GM18873 (cell line): ENCODE results near the gene VAT1L.

ENCODE experiments used
- ATAC-seq: cut with Tn5 transposase; IDR thresholded peaks from one replicate; pipeline ENCODE4 v1.9.1; 2021; ENCODE audit warnings: mild to moderate bottlenecking, moderate library complexity, moderate number of reproducible peaks; ENCODE audit not compliant: unreplicated experiment, low FRiP score

Gene VAT1L

DNA sequence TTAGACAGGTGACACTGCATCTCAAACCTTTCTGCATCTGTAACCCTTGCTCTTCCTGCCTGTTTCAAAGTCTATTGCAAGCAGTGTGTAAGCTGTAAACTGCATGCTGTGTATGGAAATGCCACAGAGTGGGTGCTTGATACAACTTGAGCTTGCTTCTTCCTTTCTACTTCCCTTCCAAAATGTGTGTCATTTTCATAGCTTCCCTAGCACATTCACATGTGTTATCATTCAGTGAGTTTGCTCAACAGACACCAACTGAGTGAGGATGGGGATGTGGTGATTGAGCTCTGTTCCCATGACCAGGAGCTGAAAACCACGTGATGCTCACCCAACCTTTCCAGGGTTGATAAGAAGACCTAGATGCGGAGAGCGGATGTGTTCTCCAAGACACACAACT lies 111.1 kb downstream of the VAT1L start:
- ATAC-seq: no peak

DNA sequence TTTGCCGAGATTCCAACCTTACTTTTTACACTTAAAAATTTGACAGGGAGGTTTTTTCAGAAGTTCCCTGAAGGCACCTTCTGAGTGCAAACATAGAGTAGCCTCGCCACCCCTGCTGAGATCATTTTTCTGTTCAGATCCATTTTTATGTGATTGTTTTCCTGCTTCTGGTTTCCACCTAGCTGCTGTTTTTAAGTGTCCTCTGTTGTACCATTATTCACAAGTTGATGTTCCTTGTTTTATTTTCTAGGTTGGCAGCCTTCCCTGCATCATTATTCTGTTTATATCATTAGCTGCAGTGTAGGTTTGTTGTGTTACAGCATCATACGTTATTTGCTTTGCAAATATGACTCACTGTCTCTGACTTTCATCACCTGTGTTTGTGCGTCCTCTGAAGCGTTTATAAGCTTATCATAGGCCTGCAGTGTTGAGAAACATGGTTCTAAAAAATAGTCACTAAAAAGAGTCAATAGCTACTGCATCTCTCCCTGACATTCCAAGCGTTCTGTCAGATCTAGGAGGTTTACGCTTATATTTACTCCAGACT lies 117.1 kb downstream of the VAT1L start:
- no peak for ATAC-seq

DNA sequence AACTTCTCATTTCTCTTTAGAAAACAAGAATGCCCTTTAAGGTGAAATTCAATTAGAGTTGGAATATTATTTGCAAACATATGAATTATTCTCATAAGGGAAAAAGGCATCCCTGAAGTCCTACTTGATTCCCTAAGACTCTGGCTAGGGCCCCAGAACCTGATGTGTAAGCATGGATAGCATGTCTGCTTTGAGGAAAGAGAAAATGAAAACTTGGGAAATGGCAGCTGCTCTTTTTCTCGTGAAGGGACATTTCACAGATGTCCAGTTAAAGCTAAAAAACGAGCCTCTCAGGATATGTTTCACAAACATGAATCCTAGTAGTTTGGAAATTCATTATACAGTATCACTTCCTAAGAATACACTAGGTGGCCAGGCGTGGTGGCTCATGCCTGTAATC lies 121.7 kb downstream of the VAT1L start:
- no peak for ATAC-seq

DNA sequence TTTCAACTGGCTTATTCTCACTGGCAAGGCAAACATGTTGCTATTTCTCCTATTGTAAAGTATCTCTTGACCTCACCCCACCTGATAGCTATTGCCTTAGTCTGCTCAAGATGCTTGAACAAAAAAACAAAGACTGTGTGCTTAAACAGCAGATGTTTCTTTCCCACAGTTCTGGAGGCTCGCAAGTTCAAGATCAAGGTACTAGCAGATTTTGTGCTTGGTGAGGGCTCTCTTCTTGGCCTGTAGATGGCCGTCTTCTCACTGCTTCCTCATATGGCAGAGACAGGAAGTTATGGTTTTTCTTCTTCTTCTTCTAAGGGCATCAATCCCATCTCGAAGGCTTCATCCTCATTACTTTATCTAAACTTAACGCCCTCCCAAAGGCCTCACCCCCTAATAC lies 124.3 kb downstream of the VAT1L start:
- no peak for ATAC-seq

DNA sequence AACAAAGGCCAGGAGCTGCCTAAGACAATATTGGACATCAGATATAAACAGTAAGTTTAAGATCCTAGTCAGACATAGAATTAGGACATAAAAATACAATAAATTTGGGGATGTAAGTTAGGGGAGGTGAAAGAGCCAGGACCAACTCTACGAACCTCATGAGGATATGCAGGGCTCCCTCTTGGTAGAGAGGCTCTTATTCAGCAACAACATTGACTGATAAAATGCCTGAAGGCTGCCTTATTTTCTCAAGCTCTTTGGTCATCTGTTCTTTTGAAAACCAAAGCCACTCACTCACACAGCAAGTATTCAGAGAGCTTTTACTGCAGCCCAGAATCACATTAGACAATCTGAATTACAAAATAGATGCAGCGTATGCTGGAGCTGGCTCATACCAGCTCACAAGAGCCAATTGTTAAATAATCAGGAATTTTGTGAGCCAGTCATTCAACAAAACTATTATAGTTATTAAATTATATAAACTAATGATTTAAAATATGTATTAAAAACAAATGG lies 125.4 kb downstream of the VAT1L start:
- no peak for ATAC-seq

DNA sequence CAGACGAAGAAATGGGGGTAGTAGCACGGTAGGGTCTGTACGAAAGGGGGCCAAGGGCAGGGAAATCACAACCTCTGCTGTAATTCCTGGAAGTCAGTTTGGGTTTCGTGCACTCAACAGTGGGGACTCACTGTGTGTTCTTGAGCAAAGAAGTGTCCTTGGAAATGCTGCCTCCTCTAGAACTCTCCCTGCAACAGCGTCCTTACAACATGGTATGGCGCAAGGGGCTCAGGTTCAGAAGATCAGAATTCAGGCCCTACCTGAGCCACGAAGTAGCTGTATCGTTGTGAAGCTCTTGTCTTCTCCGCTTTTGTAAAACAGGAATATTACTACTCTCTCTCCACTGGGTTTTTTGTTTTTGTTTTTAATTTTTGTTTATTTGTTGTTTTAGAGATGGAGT lies 127.7 kb downstream of the VAT1L start:
- no peak for ATAC-seq

DNA sequence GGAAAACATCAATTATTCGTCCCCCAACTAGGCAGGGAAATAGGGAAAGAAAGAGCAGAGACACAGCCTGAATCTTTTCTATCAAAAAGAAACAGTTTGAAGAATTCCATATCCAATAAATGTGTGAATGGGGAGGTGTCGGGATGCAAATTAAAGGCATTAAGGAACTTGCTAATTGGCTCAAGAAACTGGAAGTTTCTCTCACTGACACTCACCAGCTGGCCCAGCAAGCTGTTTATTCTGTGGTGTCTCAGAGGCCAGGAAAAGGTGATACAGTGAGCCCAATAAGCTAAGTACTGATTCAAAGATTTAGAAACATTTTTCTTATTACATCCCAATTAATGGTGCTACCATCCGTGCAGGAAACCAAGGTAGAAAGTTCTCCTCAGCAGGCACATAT lies 129.6 kb downstream of the VAT1L start:
- no peak for ATAC-seq

DNA sequence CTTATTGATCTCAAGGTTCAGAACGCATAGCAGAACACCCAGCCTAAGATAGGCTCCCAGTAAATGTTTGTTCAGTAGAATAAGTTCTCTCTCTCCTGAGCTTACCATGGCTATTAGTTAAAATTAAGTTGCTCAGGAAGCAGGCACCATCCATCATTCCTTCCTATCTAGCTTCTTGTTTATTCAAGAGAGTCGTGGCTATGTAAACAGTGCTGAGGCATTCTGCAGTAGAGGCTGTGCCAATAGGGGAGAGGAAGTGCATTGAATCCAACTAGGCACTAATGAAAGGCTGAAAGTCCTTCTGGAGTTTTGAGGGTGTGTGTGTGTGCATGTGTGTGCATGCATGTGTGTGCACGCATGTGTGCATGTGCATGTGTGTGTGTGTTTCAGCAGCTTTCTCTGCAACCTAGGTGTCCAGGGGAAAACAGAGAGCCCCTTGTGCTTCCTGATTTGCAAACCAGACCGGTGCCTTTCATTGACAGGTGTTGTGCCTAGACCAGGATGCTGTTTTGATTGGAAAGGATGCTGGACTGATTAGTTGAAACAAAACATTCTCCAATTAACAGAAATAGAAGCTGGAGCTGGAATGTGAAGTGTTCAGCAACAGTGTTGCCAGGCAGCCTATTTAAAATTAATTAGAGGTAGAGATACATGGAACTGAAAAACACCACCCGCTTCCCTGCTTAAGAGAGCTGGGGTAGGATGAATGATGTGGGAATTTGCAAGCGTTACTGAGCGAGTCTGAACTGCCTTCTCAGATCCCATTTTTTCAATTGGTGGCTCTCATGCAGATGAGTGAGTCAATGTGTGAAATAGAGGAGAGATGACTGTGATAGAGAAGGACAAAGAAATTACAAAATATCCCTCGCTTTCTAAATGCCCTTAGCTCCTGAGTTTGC lies 130.7 kb downstream of the VAT1L start:
- no peak for ATAC-seq

DNA sequence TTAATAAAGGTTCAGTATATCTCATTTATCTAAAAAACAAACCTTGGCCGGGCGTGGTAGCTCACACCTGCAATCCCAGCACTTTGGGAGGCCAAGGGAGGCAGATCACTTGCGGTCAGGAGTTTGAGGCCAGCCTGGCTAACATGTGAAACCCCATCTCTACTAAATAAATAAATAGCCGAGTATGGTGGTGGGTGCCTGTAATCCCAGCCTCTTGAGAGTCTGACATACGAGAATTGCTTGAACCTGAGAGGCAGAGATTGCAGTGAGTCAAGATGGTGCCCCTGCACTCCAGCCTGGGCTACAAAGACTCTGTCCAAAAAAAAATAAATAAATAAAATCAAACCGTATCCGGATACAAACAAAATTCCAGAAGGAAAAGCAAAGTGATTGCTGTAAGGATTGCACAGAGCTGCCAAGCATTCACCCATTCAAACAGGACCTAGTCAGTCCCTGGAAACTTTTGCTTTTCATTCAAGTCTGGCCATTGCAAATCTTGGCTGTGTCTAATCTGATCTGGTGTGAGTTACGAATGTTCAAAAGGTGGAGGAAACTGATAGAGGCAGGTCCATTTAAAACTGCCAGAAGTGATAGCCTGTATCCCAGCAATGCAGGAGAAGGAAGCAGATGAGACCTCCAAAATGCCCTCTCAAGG lies 131.5 kb downstream of the VAT1L start:
- no peak for ATAC-seq

DNA sequence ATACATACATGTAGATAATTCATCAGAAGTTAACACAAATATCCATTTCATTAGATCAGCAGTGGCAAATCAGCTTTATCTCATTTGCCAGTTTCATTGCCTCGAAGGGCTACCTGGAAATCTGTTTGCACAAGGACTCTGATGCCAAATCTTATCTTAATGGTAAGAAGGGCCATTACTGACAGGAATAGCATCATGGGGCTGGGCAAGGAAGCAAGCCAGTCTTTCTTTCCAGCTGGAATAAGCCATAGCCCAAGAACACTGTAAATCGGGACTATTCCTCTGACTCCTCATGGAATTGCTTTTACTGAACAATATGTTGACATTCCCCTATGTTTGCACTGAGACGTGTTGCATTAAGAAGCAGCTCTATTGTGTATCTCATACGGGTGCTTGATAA lies 132.6 kb downstream of the VAT1L start:
- no peak for ATAC-seq

DNA sequence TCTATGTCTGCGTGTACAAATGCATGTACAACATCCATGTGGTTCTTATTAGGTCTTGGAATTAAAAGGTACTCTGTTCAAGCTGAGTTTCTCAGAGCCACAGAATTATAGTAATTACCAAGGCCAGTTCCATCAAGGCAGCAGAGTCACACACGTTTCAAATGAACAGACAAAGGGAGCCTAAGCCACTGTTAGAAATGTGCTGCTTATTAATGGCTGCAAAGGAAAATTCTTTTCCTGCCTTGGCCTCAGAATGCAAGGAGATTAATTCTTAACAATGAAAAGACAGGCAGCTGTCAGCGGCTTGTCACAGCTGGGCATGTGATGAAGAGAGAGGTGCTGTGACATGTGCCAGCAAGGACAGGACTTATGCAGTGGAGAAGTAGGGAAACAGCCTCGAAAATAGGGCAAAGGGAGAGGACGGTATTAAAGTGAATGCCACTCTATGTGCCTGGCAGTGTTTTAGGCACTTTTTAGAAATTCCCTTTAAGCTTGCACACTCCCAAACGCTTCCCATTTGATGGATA lies 133.9 kb downstream of the VAT1L start:
- ATAC-seq: no peak

DNA sequence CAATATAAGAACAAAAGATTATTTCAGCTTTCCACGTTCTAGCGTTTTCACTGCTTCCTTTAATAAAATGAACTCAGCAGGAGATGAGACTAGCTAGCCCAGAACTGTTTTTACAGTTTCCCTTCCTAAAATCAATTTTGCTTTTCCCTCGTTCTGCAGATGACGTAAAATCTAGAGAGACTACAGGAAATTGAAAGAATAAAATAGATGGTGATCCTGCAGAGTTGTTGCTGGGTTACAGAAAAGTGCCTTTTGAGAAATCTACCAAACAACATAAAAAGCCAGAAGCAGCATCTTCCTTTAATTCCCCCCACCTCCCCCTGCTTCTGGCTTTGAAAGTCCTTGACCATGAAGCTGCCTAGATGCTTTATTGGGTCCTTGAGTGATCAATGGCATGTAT lies 137.2 kb downstream of the VAT1L start:
- no peak for ATAC-seq

DNA sequence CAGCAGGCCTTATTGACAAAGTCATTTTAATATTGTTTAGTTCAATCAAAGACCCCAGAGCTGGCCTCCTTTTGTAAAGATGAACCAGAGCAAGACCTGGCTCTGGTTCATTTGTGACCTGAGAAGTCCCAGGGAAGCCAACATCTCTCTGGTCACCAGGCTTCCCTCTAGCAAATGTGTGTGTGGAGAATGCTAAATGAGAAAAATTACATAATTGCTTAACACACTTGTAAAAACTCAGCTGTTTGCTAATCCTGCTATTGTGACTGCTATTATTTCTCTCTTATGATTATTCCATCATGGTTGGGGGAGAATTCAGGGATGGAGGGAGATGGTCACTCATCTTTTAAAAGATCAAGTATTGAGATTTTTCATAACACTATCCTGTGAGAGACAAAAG lies 139.7 kb downstream of the VAT1L start:
- ATAC-seq: no peak

DNA sequence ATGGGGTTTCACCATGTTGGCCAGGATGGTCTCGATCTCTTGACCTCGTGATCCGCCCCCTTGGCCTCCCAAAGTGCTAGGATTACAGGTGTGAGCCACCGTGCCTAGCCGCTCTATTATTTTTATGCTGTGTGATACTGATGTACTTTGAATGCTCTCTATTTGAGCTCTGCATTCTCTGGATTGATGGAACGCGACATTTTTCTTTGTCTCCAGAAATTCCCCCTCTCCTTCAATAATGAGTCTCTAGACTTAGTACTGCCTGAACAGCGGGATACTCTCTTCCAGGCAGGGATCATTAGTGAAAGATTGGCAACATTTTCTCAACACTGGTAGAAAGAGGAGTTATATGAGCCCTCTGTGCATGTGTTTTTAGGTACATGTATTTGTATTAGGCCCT lies 140.6 kb downstream of the VAT1L start:
- no peak for ATAC-seq

DNA sequence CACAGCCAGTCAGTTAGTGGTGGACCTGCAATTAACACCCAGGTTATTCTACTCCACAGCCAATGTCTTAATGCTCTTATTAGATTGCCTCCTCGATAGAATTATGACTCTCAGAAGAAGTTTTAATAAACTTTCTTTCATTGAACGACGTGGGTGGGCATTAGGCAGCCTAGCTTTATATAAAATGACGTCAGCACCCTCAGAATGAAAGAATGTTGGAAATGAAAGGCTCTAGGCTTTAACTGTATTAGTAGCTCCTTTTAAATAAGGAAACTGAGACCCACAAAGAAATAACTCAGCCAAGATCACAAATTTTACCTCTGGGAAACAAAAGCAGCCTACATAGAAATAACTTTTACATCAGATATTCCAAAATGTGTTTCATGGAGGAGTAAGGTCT lies 142.7 kb downstream of the VAT1L start:
- ATAC-seq: no peak

DNA sequence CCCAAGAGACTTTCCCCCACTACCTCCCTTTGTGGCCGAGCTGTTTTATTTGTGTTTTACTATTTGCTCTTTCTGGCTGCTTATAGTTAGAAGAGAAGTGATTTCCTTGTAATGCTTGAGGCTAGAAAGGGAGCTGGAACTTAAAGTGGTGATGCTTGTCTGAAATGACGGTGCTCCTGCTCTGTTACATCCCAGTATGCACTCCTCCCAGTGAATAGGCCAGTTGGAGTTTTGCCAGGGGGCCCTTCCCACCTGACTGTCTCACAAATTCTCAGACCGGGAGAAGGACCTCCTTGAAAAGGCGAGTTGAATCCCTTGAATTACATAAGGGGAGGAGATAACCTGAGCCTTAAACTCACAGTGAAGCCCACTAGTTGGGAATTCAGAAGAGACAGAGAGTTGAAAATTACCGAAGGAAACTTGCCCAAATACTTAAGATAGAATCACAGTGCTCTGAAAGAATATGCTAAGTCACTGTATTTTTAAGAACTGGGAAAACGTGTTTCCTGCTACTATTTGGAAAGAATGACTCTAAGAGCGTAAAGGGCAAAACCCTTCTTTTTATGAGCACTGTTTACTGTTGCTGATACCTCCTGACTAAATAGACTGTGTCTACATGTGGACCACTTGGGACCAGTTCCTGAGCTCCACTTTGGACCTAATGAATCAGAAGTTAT lies 149.2 kb downstream of the VAT1L start:
- ATAC-seq: no peak

DNA sequence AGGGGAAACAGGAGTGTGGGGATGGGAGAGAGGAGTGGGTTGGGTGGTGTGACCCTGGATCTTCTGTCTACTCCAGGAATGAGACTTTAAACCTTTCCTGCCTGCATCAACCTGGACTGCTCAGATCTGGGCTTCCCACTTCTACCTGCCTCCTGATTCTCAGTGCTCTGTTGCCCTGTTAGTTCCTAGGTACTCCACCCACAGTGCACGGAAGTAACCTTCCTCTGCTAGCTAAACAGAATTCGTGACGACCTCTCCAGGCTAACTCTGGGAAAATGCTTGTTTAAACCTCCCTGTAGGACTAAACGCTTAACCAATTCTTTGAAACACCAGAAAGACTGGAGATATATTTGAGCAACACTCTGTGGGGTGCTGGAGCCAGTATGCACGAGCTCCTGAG lies 150.5 kb downstream of the VAT1L start:
- ATAC-seq: no peak

DNA sequence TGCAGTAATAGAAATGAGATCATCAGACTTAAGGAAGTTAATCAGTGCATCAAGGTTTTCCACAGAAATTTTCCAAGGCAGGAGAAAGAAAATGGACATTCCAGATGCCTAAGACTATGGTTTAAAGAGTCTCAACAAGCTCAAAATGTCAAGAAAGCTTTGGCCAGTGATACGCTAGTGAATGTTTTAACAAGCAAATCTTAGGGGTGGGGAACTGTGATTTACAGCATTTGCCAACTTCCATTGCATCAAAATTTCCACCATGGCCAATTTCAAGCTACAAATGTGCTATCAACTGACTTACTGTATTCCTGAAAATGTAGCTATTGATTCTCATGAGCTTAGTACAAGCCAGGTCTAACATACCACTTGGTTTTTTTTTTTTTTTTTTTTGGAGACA lies 151.6 kb downstream of the VAT1L start:
- no peak for ATAC-seq

DNA sequence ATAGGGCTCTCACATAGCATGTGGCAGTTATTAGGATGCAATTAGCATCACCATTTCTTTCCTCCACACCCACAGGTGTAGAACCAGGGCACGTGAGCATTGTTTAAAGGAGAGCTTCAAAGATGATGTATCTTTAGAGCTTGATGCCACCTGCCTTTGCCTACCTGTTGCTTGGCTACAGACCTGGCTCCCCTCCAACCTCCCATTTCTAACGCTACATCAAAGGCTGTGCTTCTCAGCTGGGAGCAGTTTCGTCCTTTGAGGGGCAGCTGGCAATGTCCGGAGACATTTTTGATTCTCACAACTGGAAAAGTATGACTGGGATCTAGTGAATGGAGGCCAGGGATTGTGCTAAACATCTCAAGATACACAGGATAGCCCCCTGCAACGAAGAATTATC lies 155.4 kb downstream of the VAT1L start:
- ATAC-seq: no peak

DNA sequence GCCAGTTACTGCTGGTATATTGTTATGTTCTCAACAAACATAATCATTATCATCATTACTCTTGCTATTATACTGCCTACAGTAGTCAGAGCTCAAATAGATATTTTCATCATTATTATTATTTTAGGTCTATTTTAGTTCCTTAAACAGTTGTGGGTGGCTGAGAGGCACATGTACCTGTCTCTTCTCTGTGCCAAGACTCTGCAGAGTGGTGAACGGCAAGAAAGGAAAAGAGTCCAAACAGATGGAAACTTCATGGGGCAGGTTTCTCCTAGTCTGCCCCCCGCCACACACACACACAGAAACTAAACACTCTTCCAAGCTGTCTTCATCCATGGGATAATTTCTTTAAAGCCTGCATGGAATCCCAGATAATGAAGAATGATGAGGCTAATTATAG lies 156.3 kb downstream of the VAT1L start:
- ATAC-seq: no peak

DNA sequence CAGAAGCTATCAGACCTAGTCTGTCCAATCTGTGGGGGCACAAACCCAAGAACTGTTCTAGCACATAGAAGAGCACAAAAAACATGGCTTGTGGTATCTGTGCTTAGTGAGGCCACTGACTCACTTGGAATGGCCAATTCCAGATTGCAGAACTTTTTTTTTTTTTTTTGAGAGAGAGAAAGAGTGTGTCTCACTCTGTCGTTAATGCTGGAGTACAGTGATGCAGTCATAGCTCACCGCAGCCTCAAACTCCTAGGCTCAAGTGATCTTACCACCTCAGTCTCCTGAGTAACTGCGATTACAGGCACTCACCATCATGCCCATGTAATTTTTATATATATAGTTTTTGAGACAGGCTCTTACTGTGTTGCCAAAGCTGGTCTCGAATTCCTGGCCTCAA lies 156.8 kb downstream of the VAT1L start:
- ATAC-seq: no peak
